Measurements from ENCODE around the gene NAA25. TPM values are rescaled to one million over a fixed set of nuclear protein-coding genes. Genes with fewer than 3 reads are reported as not detected.

NAA25 gene
- total and polyA plus RNA-seq, 2 donors (not counting 3 experiments of a cell fraction or from before 2014, with no cell fraction given), result 5.3 to 25.5 TPM

GRCh38 chr12:112134731-112135130, 26.1 kb upstream of the NAA25 start:
- DNase-seq (ENCODE audit: low read depth, low spot score) (no peak), FAIRE-seq (no peak)
- Histone ChIP-seq H3K4me1 (ENCODE audit: control insufficient read depth, extremely low read depth, insufficient read depth, low read length) (peaks cover 12% of the 10 kb centered on the region), H2AFZ (ENCODE audit: low read depth, low read length) (no peak overlapping the region), H3K4me2 (ENCODE audit: insufficient read depth, low read length) (no peak overlapping the region), H3K36me3 (ENCODE audit: control insufficient read depth in 2 of 2, extremely low read depth in 1 of 2, insufficient read depth in 2 of 2, low read length in 2 of 2) (peaks cover 4 to 14% of the 10 kb centered on the region in 2 experiments), H3K9ac (replicated peaks; ENCODE audit: extremely low read depth, insufficient read depth, low read length) (no peak overlapping the region), H3K27ac (ENCODE audit: insufficient read depth, low read depth, low read length) (no peak overlapping the region), H3K4me3 (replicated peaks in 1 of 3; ENCODE audit: insufficient read depth in 1 of 3, low read depth in 1 of 3, low read length in 3 of 3) (no peak overlapping the region), H3K9me3 (replicated peaks; ENCODE audit: control insufficient read depth, insufficient read depth, low read length) (no peaks in the 10 kb centered on the region), H3K79me2 (ENCODE audit: control insufficient read depth, insufficient read depth, low read length) (no peaks in the 10 kb centered on the region), H4K20me1 (replicated peaks; ENCODE audit: control insufficient read depth, extremely low read depth, insufficient read depth, low read length) (no peaks in the 10 kb centered on the region), H3K9me1 (replicated peaks; ENCODE audit: control insufficient read depth, extremely low read depth, insufficient read depth, low read length) (no peaks in the 10 kb centered on the region), H3K27me3 (ENCODE audit: control insufficient read depth in 2 of 2, insufficient read depth in 2 of 2, low read length in 2 of 2) (no peaks in the 10 kb centered on the region)
- ChIA-PET CTCF (no interaction called here), POLR2A (no interaction called here)
- TF ChIP-seq FOS (IDR thresholded peaks at IDR 0.05; ENCODE audit: borderline replicate concordance, insufficient read depth, low read length) (no peak), POLR2A (IDR thresholded peaks at IDR 0.05; ENCODE audit: low read depth, low read length) (no peak), POLR2AphosphoS5 (IDR thresholded peaks at IDR 0.05; ENCODE audit: insufficient read depth, low read depth, low read length) (no peak), CTCF (IDR thresholded peaks at IDR 0.05; ENCODE audit: extremely low read depth in 1 of 2, insufficient read depth in 1 of 2, low read depth in 1 of 2, low read length in 2 of 2) (no peak), EZH2 (IDR thresholded peaks at IDR 0.05; ENCODE audit: borderline replicate concordance, low read depth, low read length, severe bottlenecking) (no peak), JUN (IDR thresholded peaks at IDR 0.05; ENCODE audit: borderline replicate concordance, insufficient read depth, insufficient read length, low read depth) (no peak), GATA2 (IDR thresholded peaks at IDR 0.05; ENCODE audit: insufficient read depth, insufficient read length, low read depth, low read length) (no peak), MYC (IDR thresholded peaks at IDR 0.05; ENCODE audit: low read depth, low read length) (no peak)
- TF ChIP-seq, protein P1, sequence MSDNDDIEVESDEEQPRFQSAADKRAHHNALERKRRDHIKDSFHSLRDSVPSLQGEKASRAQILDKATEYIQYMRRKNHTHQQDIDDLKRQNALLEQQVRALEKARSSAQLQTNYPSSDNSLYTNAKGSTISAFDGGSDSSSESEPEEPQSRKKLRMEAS (IDR thresholded peaks at IDR 0.05; ENCODE audit: insufficient read depth, insufficient read length), result no peak
- intact Hi-C loops (cut with micrococcal nuclease) (no loop called here), dilution Hi-C loops (cut with MboI; ENCODE audit: extremely low pct_ligation_motif_present, low sequenced_read_pairs) (no loop called here)
- BruUV-seq (replicated peaks), result no TSS peak

All from endothelial cell of umbilical vein (primary cell).